IMR-90 (cell line): ENCODE measurements around the gene NIPSNAP3A. TPM values are rescaled to one million over a fixed set of nuclear protein-coding genes. Genes with fewer than 3 reads are reported as not detected.

Experiments used
- ATAC-seq: fragments of 200-7000 bp; cut with Tn5 transposase; 2 replicates; pipeline ENCODE4 v1.9.1; 2020; ENCODE audit warnings: low read depth, mild to moderate bottlenecking, moderate library complexity
- BruUV-seq: library from RNA; stranded (reverse); fragments of 400-500 nt; replicated peaks from 2 replicates; lab custom pipeline; 2021; lab: Mats Ljungman, UMichigan
- CTCF ChIA-PET: fragments of 300-600 bp; formaldehyde crosslinking; extraction: SDS; loops from one replicate; lab custom pipeline; 2021; ENCODE audit warnings: antibody characterized with exemption; lab: Yijun Ruan, JAX
- POLR2A ChIA-PET: fragments of 300-600 bp; sonication (Branson Sonifier 250); formaldehyde crosslinking; loops from one replicate; lab custom pipeline; 2022; ENCODE audit warnings: antibody characterized with exemption; ENCODE audit not compliant: unreplicated experiment; lab: Charles Lee
- DNase-seq: peaks from one replicate; pipeline ENCODE4 v3.0.0; 2013
- H2AFZ ChIP-seq: replicated peaks from 2 replicates; pipeline ENCODE3; 2013; ENCODE audit warnings: low read length, mild to moderate bottlenecking; ENCODE audit not compliant: poor library complexity
- H2AK5ac ChIP-seq: 2 replicates; pipeline ENCODE4 v1.6.1; 2013; ENCODE audit warnings: low read depth, low read length, inconsistent platforms
- H2AK9ac ChIP-seq: replicated peaks from 2 replicates; pipeline ENCODE3; 2013; ENCODE audit warnings: mild to moderate bottlenecking, low read depth, low read length, moderate library complexity; ENCODE audit not compliant: poor library complexity
- H2BK120ac ChIP-seq: 2 replicates; pipeline ENCODE4 v1.6.1; 2013; ENCODE audit warnings: low read depth, low read length, inconsistent platforms
- H2BK15ac ChIP-seq: 3 replicates; pipeline ENCODE4 v1.6.1; 2013; ENCODE audit warnings: low read depth, low read length, inconsistent platforms
- H2BK20ac ChIP-seq: 2 replicates; pipeline ENCODE4 v1.6.1; 2013; ENCODE audit warnings: low read depth, mild to moderate bottlenecking, inconsistent platforms, low read length, moderate library complexity
- H2BK5ac ChIP-seq: 2 replicates; pipeline ENCODE4 v1.6.1; 2013; ENCODE audit warnings: mild to moderate bottlenecking, low read depth, low read length, inconsistent platforms; ENCODE audit not compliant: poor library complexity, severe bottlenecking
- H3K14ac ChIP-seq: replicated peaks from 2 replicates; pipeline ENCODE4 v1.6.1; 2013; ENCODE audit warnings: low read depth, low read length, inconsistent platforms
- H3K18ac ChIP-seq: 2 replicates; pipeline ENCODE4 v1.6.1; 2013; ENCODE audit warnings: low read depth, low read length, control low read depth
- H3K23ac ChIP-seq: 2 replicates; pipeline ENCODE4 v1.6.1; 2013; ENCODE audit warnings: low read depth, low read length, inconsistent platforms
- H3K27ac ChIP-seq: 2 replicates; pipeline ENCODE4 v1.5.1; 2013; ENCODE audit warnings: mild to moderate bottlenecking, control low read depth, low read length; ENCODE audit not compliant: insufficient read depth
- H3K27me3 ChIP-seq: 2 replicates; pipeline ENCODE4 v1.6.1; 2013; ENCODE audit warnings: low read length; ENCODE audit not compliant: control insufficient read depth, insufficient read depth
- H3K36me3 ChIP-seq: 2 replicates; pipeline ENCODE4 v1.6.1; 2013; ENCODE audit warnings: low read length, mixed read lengths; ENCODE audit not compliant: control insufficient read depth, insufficient read depth
- H3K4ac ChIP-seq: 2 replicates; pipeline ENCODE4 v1.6.1; 2013; ENCODE audit warnings: low read depth, low read length, inconsistent platforms
- H3K4me1 ChIP-seq: 2 replicates; pipeline ENCODE4 v1.6.1; 2013; ENCODE audit warnings: low read length, mixed read lengths; ENCODE audit not compliant: control insufficient read depth, insufficient read depth
- H3K4me2 ChIP-seq: 2 replicates; pipeline ENCODE4 v1.6.1; 2013; ENCODE audit warnings: low read depth, mild to moderate bottlenecking, control low read depth, low read length, moderate library complexity
- H3K4me3 ChIP-seq: 2 replicates; pipeline ENCODE4 v1.5.1; 2013; ENCODE audit warnings: low read depth, mild to moderate bottlenecking, control low read depth, low read length, moderate library complexity; ENCODE audit not compliant: insufficient read depth
- H3K56ac ChIP-seq: 2 replicates; pipeline ENCODE4 v1.6.1; 2013; ENCODE audit warnings: low read length, inconsistent platforms; ENCODE audit not compliant: insufficient read depth; ENCODE audit errors: extremely low read depth
- H3K79me1 ChIP-seq, 2 experiments: 2 replicates each; pipeline ENCODE4 v1.6.1; 2013; ENCODE audit warnings: low read length in 2 of 2, inconsistent platforms in 1 of 2, low read depth in 1 of 2
- H3K9ac ChIP-seq: 2 replicates; pipeline ENCODE4 v1.6.1; 2013; ENCODE audit warnings: low read depth, low read length, control low read depth
- H3K9me1 ChIP-seq: 2 replicates; pipeline ENCODE4 v1.6.1; 2013; ENCODE audit warnings: low read length, inconsistent platforms; ENCODE audit not compliant: insufficient read depth
- H3K9me3 ChIP-seq: 2 replicates; pipeline ENCODE4 v1.6.1; 2013; ENCODE audit warnings: low read length; ENCODE audit not compliant: control insufficient read depth, insufficient read depth
- H4K20me1 ChIP-seq: 2 replicates; pipeline ENCODE4 v1.6.1; 2013; ENCODE audit warnings: low read length, inconsistent platforms; ENCODE audit not compliant: insufficient read depth
- H4K5ac ChIP-seq: 2 replicates; pipeline ENCODE4 v1.6.1; 2013; ENCODE audit warnings: mild to moderate bottlenecking, low read depth, low read length, control low read depth
- H4K8ac ChIP-seq, 2 experiments: 2 replicates each; pipeline ENCODE4 v1.6.1; 2013; ENCODE audit warnings: low read depth in 2 of 2, low read length in 2 of 2, control low read depth in 1 of 2, inconsistent platforms in 1 of 2
- H4K91ac ChIP-seq: 2 replicates; pipeline ENCODE4 v1.6.1; 2013; ENCODE audit warnings: low read depth, low read length, inconsistent platforms; ENCODE audit not compliant: insufficient read depth
- BHLHE40 ChIP-seq: fragments of 150-350 bp; IDR thresholded peaks from 2 replicates; pipeline ENCODE4 v1.6.1; 2016; ENCODE audit warnings: mild to moderate bottlenecking, low read depth, low read length
- CEBPB ChIP-seq: IDR thresholded peaks from 2 replicates; pipeline ENCODE4 v1.6.1; 2012; ENCODE audit warnings: low read depth, low read length, improper control_type of control experiment
- CHD1 ChIP-seq: IDR thresholded peaks from 2 replicates; pipeline ENCODE4 v1.6.1; 2012; ENCODE audit warnings: low read depth, low read length, improper control_type of control experiment
- FOS ChIP-seq: fragments of 150-350 bp; IDR thresholded peaks from 2 replicates; pipeline ENCODE4 v1.6.1; 2016; ENCODE audit warnings: low read depth, low read length
- MAFK ChIP-seq: IDR thresholded peaks from 2 replicates; pipeline ENCODE4 v1.6.1; 2012; ENCODE audit warnings: low read depth, low read length, improper control_type of control experiment
- MAZ ChIP-seq: IDR thresholded peaks from 2 replicates; pipeline ENCODE4 v1.6.1; 2012; ENCODE audit warnings: low read depth, mild to moderate bottlenecking, low read length, improper control_type of control experiment, moderate library complexity, borderline replicate concordance
- MXI1 ChIP-seq: IDR thresholded peaks from 2 replicates; pipeline ENCODE4 v1.6.1; 2012; ENCODE audit warnings: low read depth, mild to moderate bottlenecking, low read length, moderate library complexity, borderline replicate concordance
- NFE2L2 ChIP-seq: fragments of 150-350 bp; IDR thresholded peaks from 2 replicates; pipeline ENCODE4 v1.6.1; 2016; ENCODE audit warnings: low read depth, mild to moderate bottlenecking, low read length
- POLR2A ChIP-seq: IDR thresholded peaks from 2 replicates; pipeline ENCODE4 v1.6.1; 2012; ENCODE audit warnings: mild to moderate bottlenecking, low read depth, low read length
- RAD21 ChIP-seq: IDR thresholded peaks from 2 replicates; pipeline ENCODE4 v1.6.1; 2012; ENCODE audit warnings: low read length, improper control_type of control experiment
- RCOR1 ChIP-seq: IDR thresholded peaks from 2 replicates; pipeline ENCODE4 v1.6.1; 2012; ENCODE audit warnings: mild to moderate bottlenecking, low read length, improper control_type of control experiment; ENCODE audit not compliant: insufficient replicate concordance
- RFX5 ChIP-seq: IDR thresholded peaks from 2 replicates; pipeline ENCODE4 v1.8.0; 2012; ENCODE audit warnings: low read depth, mild to moderate bottlenecking, low read length, moderate library complexity
- SMC3 ChIP-seq: fragments of 150-350 bp; IDR thresholded peaks from 2 replicates; pipeline ENCODE4 v1.6.1; 2016; ENCODE audit warnings: low read depth, mild to moderate bottlenecking, antibody characterized with exemption, low read length, moderate library complexity
- WGBS, 2 experiments: methylation state at CpG; one replicate each; pipeline versions ENCODE4 v1.1.5 to v1.1.7; 2013; ENCODE audit warnings: missing lambda C conversion rate in 2 of 2; ENCODE audit not compliant: insufficient read length in 1 of 2; ENCODE audit errors: extremely low coverage in 2 of 2; 5-methylcytosine and 5-hydroxymethylcytosine counted together
- dilution Hi-C: fragments of 300-500 bp; cut with HindIII; formaldehyde crosslinking; loops from one replicate; pipeline ENCODE4 v1.14.3; 2018; ENCODE audit warnings: low sequenced_read_pairs; ENCODE audit not compliant: unreplicated experiment
- in situ Hi-C: fragments of 300-500 bp; cut with MboI; formaldehyde crosslinking; loops from 3 replicates; pipeline ENCODE4 v1.14.3; 2019; ENCODE audit warnings: low sequenced_read_pairs, inconsistent platforms, mixed read lengths
- intact Hi-C: fragments of 100-400 bp; cut with micrococcal nuclease; formaldehyde crosslinking; loops from 2 replicates; pipeline ENCODE4 v1.10.0; 2022
- polyA plus RNA-seq, 3 experiments: library from polyadenylated mRNA; depleted of rRNA; stranded (reverse); fragments of >200 nt; gene quantifications; 2 replicates each; pipeline ENCODE4 v1.2.3, GENCODE V29; 2012; ENCODE audit warnings: low replicate concordance in 1 of 3
- total RNA-seq: library from RNA; depleted of rRNA; stranded (reverse); fragments of >200 nt; gene quantifications from 2 replicates; pipeline ENCODE4 v1.2.3, GENCODE V29; 2012
- TF ChIP-seq, protein P1 (sequence below): fragments of 150-350 bp; IDR thresholded peaks from 2 replicates; pipeline ENCODE4 v1.6.1; 2017; ENCODE audit warnings: mild to moderate bottlenecking, antibody characterized with exemption, low read length, low read depth
- TF ChIP-seq, protein P2 (sequence below): conservative IDR thresholded peaks from 2 replicates; pipeline ENCODE4 v1.5.1; 2012; ENCODE audit warnings: mild to moderate bottlenecking, low read depth, low read length, improper control_type of control experiment
- TF ChIP-seq, protein P3 (sequence below): fragments of 150-350 bp; IDR thresholded peaks from 2 replicates; pipeline ENCODE4 v1.6.1; 2016; ENCODE audit warnings: low read depth, mild to moderate bottlenecking, low read length, moderate library complexity, borderline replicate concordance

Gene NIPSNAP3A
- total and polyA plus RNA-seq, 2 of the 4 experiments (the other 2 are of a cell fraction), result 21.4 to 32.1 TPM

DNA sequence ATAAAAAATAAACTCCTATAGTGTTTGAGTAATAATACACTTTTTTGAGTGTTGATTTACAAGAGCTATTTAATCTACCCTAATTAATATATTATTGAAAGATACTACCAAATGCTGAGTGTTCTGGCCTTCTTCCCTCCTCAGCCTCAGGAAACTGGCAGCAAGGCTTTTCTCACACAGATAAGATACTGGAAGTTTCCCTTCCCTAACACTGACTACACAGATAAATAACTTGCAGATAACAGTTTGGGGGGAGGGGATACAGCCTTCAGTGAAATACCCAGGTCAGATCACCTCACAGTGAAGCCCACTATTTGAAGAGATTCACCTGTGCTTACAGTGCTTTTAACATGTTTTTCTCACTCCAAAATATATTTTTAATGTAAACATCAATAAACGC, 1.6 kb upstream of the NIPSNAP3A start:
- DNase-seq (no peak), ATAC-seq (no peak)
- ChIA-PET POLR2A (no interaction called here), CTCF (no interaction called here)
- no peak overlapping the region for H2AFZ ChIP-seq
- H3K23ac ChIP-seq, result no peak overlapping the region
- H2BK20ac ChIP-seq, result no peak overlapping the region
- no peak overlapping the region for H4K5ac ChIP-seq
- H2AK9ac ChIP-seq, result no peak overlapping the region
- H3K56ac ChIP-seq, result no peak overlapping the region
- no peaks in the 10 kb centered on the region for H3K27me3 ChIP-seq
- no peak overlapping the region for H3K18ac ChIP-seq
- TF ChIP-seq SMC3 (no peak), MAFK (no peak), BHLHE40 (no peak), RAD21 (no peak), MXI1 (no peak), FOS (no peak), CHD1 (no peak), RFX5 (no peak), POLR2A (no peak), NFE2L2 (no peak), MAZ (no peak), CEBPB (no peak), RCOR1 (no peak)
- TF ChIP-seq, protein P1, sequence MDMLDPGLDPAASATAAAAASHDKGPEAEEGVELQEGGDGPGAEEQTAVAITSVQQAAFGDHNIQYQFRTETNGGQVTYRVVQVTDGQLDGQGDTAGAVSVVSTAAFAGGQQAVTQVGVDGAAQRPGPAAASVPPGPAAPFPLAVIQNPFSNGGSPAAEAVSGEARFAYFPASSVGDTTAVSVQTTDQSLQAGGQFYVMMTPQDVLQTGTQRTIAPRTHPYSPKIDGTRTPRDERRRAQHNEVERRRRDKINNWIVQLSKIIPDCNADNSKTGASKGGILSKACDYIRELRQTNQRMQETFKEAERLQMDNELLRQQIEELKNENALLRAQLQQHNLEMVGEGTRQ, result no peak
- TF ChIP-seq, protein P2, sequence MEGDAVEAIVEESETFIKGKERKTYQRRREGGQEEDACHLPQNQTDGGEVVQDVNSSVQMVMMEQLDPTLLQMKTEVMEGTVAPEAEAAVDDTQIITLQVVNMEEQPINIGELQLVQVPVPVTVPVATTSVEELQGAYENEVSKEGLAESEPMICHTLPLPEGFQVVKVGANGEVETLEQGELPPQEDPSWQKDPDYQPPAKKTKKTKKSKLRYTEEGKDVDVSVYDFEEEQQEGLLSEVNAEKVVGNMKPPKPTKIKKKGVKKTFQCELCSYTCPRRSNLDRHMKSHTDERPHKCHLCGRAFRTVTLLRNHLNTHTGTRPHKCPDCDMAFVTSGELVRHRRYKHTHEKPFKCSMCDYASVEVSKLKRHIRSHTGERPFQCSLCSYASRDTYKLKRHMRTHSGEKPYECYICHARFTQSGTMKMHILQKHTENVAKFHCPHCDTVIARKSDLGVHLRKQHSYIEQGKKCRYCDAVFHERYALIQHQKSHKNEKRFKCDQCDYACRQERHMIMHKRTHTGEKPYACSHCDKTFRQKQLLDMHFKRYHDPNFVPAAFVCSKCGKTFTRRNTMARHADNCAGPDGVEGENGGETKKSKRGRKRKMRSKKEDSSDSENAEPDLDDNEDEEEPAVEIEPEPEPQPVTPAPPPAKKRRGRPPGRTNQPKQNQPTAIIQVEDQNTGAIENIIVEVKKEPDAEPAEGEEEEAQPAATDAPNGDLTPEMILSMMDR, result no peak
- TF ChIP-seq, protein P3, sequence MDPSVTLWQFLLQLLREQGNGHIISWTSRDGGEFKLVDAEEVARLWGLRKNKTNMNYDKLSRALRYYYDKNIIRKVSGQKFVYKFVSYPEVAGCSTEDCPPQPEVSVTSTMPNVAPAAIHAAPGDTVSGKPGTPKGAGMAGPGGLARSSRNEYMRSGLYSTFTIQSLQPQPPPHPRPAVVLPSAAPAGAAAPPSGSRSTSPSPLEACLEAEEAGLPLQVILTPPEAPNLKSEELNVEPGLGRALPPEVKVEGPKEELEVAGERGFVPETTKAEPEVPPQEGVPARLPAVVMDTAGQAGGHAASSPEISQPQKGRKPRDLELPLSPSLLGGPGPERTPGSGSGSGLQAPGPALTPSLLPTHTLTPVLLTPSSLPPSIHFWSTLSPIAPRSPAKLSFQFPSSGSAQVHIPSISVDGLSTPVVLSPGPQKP, result no peak
- H3K14ac ChIP-seq, result no peak overlapping the region
- H2BK120ac ChIP-seq, result no peak overlapping the region
- H3K4me2 ChIP-seq, result no peak overlapping the region
- H4K8ac ChIP-seq, result no peak overlapping the region
- peaks cover 2% of the 10 kb centered on the region; the same call in 1 of the 2 replicates for H3K4me1 ChIP-seq
- no peak overlapping the region for H3K27ac ChIP-seq
- BruUV-seq, result no TSS peak
- in situ Hi-C loops, result no loop called here
- H2BK5ac ChIP-seq, result no peak overlapping the region
- H2AK5ac ChIP-seq, result no peak overlapping the region
- no peak overlapping the region for H3K4me3 ChIP-seq
- no peak overlapping the region for H3K4ac ChIP-seq
- no peak overlapping the region for H2BK15ac ChIP-seq
- H4K91ac ChIP-seq, result no peak overlapping the region
- WGBS, 2 experiments, result no CpG with 5 or more reads among the region's 1 CpG
- no peaks in the 10 kb centered on the region for H4K20me1 ChIP-seq
- H3K9me3 ChIP-seq, result no peaks in the 10 kb centered on the region
- H3K9ac ChIP-seq, result no peak overlapping the region
- H3K36me3 ChIP-seq, result no peaks in the 10 kb centered on the region
- H3K9me1 ChIP-seq, result no peaks in the 10 kb centered on the region
- intact Hi-C loops, result loop anchor here (5.0 kb wide), 1 partner anchor 654 kb away; the partner anchor contains the start of gene SMC2
- H3K79me1 ChIP-seq, result peaks cover 11 to 24% of the 10 kb centered on the region in 2 experiments
- dilution Hi-C loops, result no loop called here
